ES-I3 (cell line): ENCODE results near the gene LMF1.
"Not testable (repeated sequence)": the region's sequence is repeated elsewhere in the genome, so short reads cannot be mapped to it uniquely, and the experiment has no call there.

ENCODE experiments used
- H3K36me3 ChIP-seq: 2 replicates; pipeline ENCODE4 v1.6.1; 2013; ENCODE audit warnings: mild to moderate bottlenecking, low read length, control low read depth, moderate library complexity; ENCODE audit not compliant: insufficient read depth
- H3K4me1 ChIP-seq: 2 replicates; pipeline ENCODE4 v1.6.1; 2013; ENCODE audit warnings: mild to moderate bottlenecking, control low read depth, low read length; ENCODE audit not compliant: insufficient read depth
- H3K9ac ChIP-seq: 2 replicates; pipeline ENCODE4 v1.6.1; 2013; ENCODE audit warnings: low read depth, mild to moderate bottlenecking, low read length, moderate library complexity
- H3K9me3 ChIP-seq: 2 replicates; pipeline ENCODE4 v1.6.1; 2013; ENCODE audit warnings: mild to moderate bottlenecking, low read length, moderate library complexity; ENCODE audit not compliant: control insufficient read depth, insufficient read depth

Gene LMF1

GRCh38 chr16:844638-845350 is 126.0 kb downstream of the LMF1 start:
- Histone ChIP-seq H3K9me3 (no peaks in the 10 kb centered on the region; the same call in 1 of the 2 replicates), H3K9ac (no peak overlapping the region), H3K36me3 (no peaks in the 10 kb centered on the region), H3K4me1 (no peaks in the 10 kb centered on the region)

GRCh38 chr16:843771-844170 is 127.0 kb downstream of the LMF1 start:
- Histone ChIP-seq H3K9ac (no peak overlapping the region), H3K9me3 (no peaks in the 10 kb centered on the region; the same call in 1 of the 2 replicates), H3K4me1 (no peaks in the 10 kb centered on the region)

GRCh38 chr16:842711-843560 is 127.8 kb downstream of the LMF1 start:
- H3K4me1 ChIP-seq = no peaks in the 10 kb centered on the region
- H3K9me3 ChIP-seq = no peaks in the 10 kb centered on the region; the same call in 1 of the 2 replicates
- no peaks in the 10 kb centered on the region for H3K36me3 ChIP-seq
- H3K9ac ChIP-seq = no peak overlapping the region

More at GRCh38 chr16:843771-844170, 127.0 kb downstream of the LMF1 start:
- no peaks in the 10 kb centered on the region for H3K36me3 ChIP-seq

- Histone ChIP-seq H3K4me1 (no peaks in the 10 kb centered on the region), H3K36me3 (no peaks in the 10 kb centered on the region), H3K9me3 (no peaks in the 10 kb centered on the region; the same call in 1 of the 2 replicates), H3K9ac (no peak overlapping the region)
These were observed 128.7 kb downstream of the LMF1 start for GRCh38 chr16:842061-842476.

DNA sequence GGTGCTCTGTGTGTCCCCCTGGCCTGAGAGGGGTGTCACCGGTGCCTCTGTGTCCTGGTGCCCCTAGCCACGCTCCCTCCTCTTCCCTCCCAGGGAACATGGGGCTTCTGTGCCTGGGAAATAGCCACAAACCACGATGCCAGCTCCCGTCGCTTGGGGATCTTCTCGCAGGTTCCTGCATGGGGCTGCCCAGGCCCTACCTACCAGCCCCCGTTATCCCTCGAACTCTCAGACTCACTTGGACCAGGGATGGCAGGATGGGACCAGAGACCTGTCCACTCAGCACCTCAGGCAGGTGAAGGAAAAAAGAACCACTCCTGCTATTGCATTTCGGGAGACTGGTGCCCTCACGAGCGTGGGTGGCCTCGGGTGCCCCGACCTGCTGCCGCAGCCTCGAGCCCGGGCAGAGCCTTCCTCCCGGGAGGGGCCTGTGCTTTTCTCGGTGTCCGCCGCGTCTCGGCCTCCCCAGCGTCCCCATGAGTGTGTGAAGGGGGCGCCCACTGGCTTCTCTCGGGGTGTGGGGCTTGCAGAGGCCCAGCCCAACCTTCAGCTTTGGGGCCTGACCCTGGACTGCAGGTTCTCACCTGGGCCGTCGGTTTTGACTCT is 129.2 kb downstream of the LMF1 start:
- no peak overlapping the region for H3K9ac ChIP-seq
- no peaks in the 10 kb centered on the region for H3K36me3 ChIP-seq
- peaks cover under 1% of the 10 kb centered on the region; the same call in 1 of the 2 replicates for H3K9me3 ChIP-seq
- no peaks in the 10 kb centered on the region for H3K4me1 ChIP-seq

DNA sequence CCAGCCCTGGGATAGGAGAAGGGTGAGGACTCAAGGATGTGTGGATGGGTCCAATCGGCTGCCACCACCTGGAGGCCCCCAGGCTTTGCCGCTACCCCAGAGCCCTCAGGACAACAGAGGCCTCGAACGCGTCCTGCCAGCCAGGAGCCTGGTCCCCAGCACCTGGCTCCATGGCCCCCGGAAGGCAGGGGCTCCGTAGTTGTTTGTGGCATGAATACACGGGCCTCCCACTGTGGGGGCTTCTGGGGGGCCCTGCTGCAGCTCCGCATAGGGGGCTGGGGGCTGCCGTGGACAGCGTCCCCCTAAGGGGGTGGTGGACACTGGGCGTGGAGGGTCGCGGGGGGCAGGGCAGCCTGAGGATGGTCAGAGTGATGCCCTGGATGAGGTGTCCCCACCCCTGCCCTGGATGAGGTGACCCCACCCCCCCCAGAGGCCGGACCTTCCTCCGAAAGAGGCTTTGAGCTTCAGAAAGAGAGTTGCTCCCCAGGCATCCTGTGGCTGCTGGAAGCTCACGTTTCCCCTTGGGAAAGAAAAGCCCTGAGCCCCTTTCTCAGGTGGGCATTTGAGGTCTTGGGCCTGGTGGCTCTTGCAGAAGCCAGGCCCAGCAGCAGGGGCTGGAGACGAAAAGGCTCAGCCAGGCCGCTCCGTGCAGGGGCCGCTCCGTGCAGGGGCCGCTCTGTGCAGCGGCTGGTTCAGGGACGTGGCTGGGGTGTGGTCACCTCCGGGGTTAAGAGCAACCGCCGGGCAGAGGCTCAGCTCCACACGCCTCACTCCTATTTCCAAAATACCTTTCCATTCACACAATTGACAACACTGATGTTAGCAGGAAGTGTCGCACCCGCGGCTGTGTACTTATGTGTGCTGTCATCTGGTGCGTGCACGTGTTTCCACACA is 130.0 kb downstream of the LMF1 start:
- Histone ChIP-seq H3K9ac (no peak overlapping the region), H3K9me3 (peaks cover 7% of the 10 kb centered on the region; the same call in 1 of the 2 replicates), H3K4me1 (no peaks in the 10 kb centered on the region), H3K36me3 (no peaks in the 10 kb centered on the region)

DNA sequence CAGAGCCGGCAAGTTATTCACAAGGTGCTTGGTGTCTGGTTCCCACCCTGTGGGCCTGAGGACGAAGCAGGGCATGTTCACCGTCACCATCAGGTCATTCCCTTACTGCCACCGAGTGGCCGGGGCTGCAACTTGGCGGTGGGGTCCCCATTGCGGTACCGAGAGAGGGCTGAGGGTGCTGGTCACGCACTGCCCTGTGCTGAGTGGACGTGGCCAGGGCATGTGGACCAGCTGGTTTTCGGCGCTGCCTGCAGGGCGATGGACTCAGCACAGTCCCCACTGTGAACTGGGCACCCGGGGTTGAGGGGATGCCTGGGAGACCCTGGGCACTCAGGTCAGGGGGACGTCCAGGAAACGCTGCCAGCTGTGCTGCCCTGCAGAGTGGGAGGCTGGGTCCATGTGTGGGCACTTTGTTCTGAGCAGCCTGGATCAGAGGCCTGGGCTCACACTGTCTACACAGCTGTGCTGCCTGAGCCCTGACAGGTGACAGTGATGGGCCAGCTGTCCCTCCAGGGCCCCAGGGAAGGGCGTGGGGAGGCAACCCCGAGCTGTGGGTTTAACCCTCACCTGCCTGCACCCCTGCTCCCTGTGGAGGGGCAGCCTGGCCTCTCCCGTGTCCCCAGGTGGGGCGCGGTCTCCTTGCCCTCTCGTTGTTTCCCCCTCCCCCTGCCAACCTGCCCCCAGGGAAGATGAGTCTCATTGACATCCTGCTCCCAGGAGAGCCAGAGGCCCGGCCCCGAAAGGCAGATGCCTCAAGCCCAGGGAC is 131.0 kb downstream of the LMF1 start:
- H3K9me3 ChIP-seq = peaks cover 11% of the 10 kb centered on the region
- no peaks in the 10 kb centered on the region for H3K36me3 ChIP-seq
- no peaks in the 10 kb centered on the region for H3K4me1 ChIP-seq
- no peak overlapping the region for H3K9ac ChIP-seq

- Histone ChIP-seq H3K4me1 (no peaks in the 10 kb centered on the region), H3K9ac (no peak overlapping the region), H3K36me3 (no peaks in the 10 kb centered on the region), H3K9me3 (peaks cover 11% of the 10 kb centered on the region)
These were observed 132.0 kb downstream of the LMF1 start for GRCh38 chr16:838741-839140.

DNA sequence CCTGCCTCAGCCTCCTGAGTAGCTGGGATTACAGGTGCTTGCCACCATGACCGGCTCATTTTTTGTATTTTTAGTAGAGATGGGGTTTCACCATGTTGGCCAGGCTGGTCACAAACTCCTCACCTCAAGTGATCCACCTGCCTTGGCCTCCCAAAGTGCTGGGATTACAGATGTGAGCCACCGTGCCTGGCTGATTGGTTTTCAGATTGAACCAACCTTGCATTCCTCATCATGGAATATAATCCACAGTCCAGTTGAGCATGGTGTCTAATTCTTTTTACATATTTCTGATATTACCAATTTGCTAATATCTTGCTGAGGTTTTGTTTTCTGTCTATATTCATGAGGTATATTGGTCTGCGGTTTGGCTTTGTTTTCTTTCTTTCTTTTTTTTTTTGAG is 134.0 kb downstream of the LMF1 start:
- H3K4me1 ChIP-seq, H3K36me3 ChIP-seq, H3K9ac ChIP-seq: not testable (repeated sequence)
- peaks cover 11% of the 10 kb centered on the region for H3K9me3 ChIP-seq

- Histone ChIP-seq H3K9ac (no peak overlapping the region), H3K4me1 (no peaks in the 10 kb centered on the region), H3K36me3 (no peaks in the 10 kb centered on the region), H3K9me3 (peaks cover 11% of the 10 kb centered on the region)
These were observed 134.6 kb downstream of the LMF1 start for GRCh38 chr16:836221-836620.

DNA sequence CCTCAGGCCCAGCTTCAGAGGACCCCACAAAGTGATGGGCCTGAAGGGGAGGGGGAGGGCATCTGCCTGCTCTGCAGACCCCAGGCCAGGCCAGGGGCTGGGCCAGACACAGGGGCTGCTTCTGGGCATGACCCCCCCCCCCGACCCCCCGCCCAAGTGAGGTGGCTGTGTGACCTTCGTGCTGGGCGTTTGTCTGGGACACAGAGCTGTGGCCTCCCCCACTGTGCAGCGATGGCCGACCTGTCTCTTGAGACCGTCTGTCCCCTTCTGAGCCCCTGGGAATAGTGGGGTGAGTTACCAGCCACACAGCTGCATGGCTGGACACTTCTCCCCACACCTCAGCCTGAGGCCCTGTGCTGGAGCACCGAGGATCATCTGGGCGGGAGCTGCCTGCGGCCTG is 135.4 kb downstream of the LMF1 start:
- H3K36me3 ChIP-seq = no peaks in the 10 kb centered on the region

GRCh38 chr16:833411-833810 is 137.4 kb downstream of the LMF1 start:
- no peak overlapping the region for H3K9ac ChIP-seq
- no peaks in the 10 kb centered on the region for H3K36me3 ChIP-seq
- H3K4me1 ChIP-seq = no peaks in the 10 kb centered on the region
- peaks cover 11% of the 10 kb centered on the region for H3K9me3 ChIP-seq

More for the DNA sequence above, 135.4 kb downstream of the LMF1 start:
- Histone ChIP-seq H3K9ac (no peak overlapping the region), H3K4me1 (no peaks in the 10 kb centered on the region), H3K9me3 (peaks cover 11% of the 10 kb centered on the region)

GRCh38 chr16:832652-833336 is 138.0 kb downstream of the LMF1 start:
- Histone ChIP-seq H3K4me1 (no peaks in the 10 kb centered on the region), H3K36me3 (no peaks in the 10 kb centered on the region), H3K9ac (no peak overlapping the region), H3K9me3 (peaks cover 11% of the 10 kb centered on the region)
